ENCODE measurements around the gene TFB1M. TPM values are rescaled to one million over a fixed set of nuclear protein-coding genes. Genes with fewer than 3 reads are reported as not detected.
"Not testable (repeated sequence)": the region's sequence is repeated elsewhere in the genome, so short reads cannot be mapped to it uniquely, and the experiment has no call there.

TFB1M gene
- total and polyA plus RNA-seq, 9 of the 15 experiments (the other 6 are each of a cell fraction or from before 2014, with no cell fraction given): 34.6 to 145 (median 40.4) TPM

DNA sequence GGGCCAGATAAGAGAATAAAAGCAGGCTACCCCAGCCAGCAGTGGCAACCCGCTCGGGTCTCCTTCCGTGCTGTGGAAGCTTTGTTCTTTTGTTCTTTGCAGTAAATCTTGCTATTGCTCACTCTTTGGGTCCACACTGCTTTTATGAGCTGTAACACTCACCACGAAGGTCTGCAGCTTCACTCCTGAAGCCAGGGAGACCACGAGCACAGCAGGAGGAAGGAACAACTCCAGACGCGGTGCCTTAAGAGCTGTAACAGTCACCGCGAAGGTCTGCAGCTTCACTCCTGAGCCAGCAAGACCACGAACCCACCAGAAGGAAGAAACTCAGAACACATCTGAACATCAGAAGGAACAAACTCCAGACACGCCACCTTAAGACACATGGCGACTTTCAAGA is 49.7 kb upstream of the TFB1M start:
- BruUV-seq (replicated peaks); H3K36me3 ChIP-seq (ENCODE audit: control insufficient read depth, insufficient read depth, low read length); H3K9me3 ChIP-seq (replicated peaks; ENCODE audit: control insufficient read depth, insufficient read depth, low read depth, low read length); CTCF ChIA-PET (ENCODE audit: low intra/inter-chr PET ratio); in situ Hi-C loops (cut with MboI); H3K79me2 ChIP-seq (ENCODE audit: control insufficient read depth, insufficient read depth, low read length); H3K4me3 ChIP-seq; FAIRE-seq; H3K4me1 ChIP-seq (replicated peaks in 1 of 2; ENCODE audit: control insufficient read depth in 2 of 2, insufficient read depth in 2 of 2, low read length in 2 of 2); H3K9me1 ChIP-seq (ENCODE audit: control insufficient read depth, insufficient read depth, low read length); H4K20me1 ChIP-seq (replicated peaks; ENCODE audit: control insufficient read depth, insufficient read depth, low read length); intact Hi-C loops (cut with micrococcal nuclease); H3K27ac ChIP-seq (ENCODE audit: extremely low read depth, low read depth, low read length); ATAC-seq; H3K27me3 ChIP-seq (ENCODE audit: control insufficient read depth in 2 of 2, insufficient read depth in 2 of 2, low read length in 2 of 2); H3K9ac ChIP-seq (ENCODE audit: insufficient read depth in 1 of 2, low read depth in 2 of 2, low read length in 2 of 2); DNase-seq (ENCODE audit: extremely low read depth in 1 of 4, low spot score in 3 of 4): not testable (repeated sequence)
- 0 out of 2 replicates have a peak, but pooled peaks have one; percentile 20 for TF ChIP-seq POLR2H (tag; IDR thresholded peaks at IDR 0.05; ENCODE audit: low read depth)
- TF ChIP-seq, protein P1, sequence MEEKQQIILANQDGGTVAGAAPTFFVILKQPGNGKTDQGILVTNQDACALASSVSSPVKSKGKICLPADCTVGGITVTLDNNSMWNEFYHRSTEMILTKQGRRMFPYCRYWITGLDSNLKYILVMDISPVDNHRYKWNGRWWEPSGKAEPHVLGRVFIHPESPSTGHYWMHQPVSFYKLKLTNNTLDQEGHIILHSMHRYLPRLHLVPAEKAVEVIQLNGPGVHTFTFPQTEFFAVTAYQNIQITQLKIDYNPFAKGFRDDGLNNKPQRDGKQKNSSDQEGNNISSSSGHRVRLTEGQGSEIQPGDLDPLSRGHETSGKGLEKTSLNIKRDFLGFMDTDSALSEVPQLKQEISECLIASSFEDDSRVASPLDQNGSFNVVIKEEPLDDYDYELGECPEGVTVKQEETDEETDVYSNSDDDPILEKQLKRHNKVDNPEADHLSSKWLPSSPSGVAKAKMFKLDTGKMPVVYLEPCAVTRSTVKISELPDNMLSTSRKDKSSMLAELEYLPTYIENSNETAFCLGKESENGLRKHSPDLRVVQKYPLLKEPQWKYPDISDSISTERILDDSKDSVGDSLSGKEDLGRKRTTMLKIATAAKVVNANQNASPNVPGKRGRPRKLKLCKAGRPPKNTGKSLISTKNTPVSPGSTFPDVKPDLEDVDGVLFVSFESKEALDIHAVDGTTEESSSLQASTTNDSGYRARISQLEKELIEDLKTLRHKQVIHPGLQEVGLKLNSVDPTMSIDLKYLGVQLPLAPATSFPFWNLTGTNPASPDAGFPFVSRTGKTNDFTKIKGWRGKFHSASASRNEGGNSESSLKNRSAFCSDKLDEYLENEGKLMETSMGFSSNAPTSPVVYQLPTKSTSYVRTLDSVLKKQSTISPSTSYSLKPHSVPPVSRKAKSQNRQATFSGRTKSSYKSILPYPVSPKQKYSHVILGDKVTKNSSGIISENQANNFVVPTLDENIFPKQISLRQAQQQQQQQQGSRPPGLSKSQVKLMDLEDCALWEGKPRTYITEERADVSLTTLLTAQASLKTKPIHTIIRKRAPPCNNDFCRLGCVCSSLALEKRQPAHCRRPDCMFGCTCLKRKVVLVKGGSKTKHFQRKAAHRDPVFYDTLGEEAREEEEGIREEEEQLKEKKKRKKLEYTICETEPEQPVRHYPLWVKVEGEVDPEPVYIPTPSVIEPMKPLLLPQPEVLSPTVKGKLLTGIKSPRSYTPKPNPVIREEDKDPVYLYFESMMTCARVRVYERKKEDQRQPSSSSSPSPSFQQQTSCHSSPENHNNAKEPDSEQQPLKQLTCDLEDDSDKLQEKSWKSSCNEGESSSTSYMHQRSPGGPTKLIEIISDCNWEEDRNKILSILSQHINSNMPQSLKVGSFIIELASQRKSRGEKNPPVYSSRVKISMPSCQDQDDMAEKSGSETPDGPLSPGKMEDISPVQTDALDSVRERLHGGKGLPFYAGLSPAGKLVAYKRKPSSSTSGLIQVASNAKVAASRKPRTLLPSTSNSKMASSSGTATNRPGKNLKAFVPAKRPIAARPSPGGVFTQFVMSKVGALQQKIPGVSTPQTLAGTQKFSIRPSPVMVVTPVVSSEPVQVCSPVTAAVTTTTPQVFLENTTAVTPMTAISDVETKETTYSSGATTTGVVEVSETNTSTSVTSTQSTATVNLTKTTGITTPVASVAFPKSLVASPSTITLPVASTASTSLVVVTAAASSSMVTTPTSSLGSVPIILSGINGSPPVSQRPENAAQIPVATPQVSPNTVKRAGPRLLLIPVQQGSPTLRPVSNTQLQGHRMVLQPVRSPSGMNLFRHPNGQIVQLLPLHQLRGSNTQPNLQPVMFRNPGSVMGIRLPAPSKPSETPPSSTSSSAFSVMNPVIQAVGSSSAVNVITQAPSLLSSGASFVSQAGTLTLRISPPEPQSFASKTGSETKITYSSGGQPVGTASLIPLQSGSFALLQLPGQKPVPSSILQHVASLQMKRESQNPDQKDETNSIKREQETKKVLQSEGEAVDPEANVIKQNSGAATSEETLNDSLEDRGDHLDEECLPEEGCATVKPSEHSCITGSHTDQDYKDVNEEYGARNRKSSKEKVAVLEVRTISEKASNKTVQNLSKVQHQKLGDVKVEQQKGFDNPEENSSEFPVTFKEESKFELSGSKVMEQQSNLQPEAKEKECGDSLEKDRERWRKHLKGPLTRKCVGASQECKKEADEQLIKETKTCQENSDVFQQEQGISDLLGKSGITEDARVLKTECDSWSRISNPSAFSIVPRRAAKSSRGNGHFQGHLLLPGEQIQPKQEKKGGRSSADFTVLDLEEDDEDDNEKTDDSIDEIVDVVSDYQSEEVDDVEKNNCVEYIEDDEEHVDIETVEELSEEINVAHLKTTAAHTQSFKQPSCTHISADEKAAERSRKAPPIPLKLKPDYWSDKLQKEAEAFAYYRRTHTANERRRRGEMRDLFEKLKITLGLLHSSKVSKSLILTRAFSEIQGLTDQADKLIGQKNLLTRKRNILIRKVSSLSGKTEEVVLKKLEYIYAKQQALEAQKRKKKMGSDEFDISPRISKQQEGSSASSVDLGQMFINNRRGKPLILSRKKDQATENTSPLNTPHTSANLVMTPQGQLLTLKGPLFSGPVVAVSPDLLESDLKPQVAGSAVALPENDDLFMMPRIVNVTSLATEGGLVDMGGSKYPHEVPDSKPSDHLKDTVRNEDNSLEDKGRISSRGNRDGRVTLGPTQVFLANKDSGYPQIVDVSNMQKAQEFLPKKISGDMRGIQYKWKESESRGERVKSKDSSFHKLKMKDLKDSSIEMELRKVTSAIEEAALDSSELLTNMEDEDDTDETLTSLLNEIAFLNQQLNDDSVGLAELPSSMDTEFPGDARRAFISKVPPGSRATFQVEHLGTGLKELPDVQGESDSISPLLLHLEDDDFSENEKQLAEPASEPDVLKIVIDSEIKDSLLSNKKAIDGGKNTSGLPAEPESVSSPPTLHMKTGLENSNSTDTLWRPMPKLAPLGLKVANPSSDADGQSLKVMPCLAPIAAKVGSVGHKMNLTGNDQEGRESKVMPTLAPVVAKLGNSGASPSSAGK (IDR thresholded peaks at IDR 0.05): peak; percentile 32; the same call in 1 of the 2 replicates
- 0 out of 2 replicates have a peak, but pooled peaks have one; percentile 24 for TF ChIP-seq POLR2G (IDR thresholded peaks at IDR 0.05; ENCODE audit: low read depth, low read length)
- H2AFZ ChIP-seq (ENCODE audit: low read depth, low read length): 0 out of 2 replicates have a peak overlapping the region, but pooled peaks have one; percentile 49
- POLR2A ChIA-PET: interaction anchor here (0.6 kb wide), 1 partner anchor 746 kb away, joined by 3 read pairs; no protein-coding TSS in a partner anchor
- peak overlapping the region; percentile 29 for H3K4me2 ChIP-seq (ENCODE audit: insufficient read depth, low read length)
- 11% methylated on average over 12 of the region's 12 CpGs for WGBS (ENCODE audit: insufficient coverage, low coverage, missing lambda C conversion rate)

DNA sequence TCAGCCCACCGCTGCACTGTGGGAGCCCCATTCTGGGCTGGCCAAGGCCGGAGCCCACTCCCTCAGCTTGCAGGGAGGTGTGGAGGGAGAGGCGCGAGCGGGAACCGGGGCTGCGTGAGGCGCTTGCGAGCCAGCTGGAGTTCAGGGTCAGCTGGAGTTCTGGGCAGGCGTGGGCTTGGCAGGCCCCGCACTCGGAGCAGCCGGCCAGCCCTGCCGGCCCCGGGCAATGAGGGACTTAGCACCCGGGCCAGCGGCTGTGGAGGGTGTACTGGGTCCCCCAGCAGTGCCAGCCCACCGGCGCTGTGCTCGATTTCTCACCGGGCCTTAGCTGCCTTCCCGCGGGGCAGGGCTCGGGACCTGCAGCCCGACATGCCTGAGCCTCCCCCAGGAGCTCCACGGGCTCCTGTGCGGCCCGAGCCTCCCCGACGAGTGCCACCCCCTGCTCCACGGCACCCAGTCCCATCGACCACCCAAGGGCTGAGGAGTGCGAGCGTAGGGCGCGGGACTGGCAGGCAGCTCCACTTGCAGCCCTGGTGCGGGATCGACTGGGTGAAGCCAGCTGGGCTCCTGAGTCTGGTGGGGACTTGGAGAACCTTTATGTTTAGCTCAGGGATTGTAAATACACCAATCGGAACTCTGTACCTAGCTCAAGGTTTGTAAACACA is 48.8 kb upstream of the TFB1M start:
- H3K27me3 ChIP-seq (ENCODE audit: control insufficient read depth in 2 of 2, insufficient read depth in 2 of 2, low read length in 2 of 2); intact Hi-C loops (cut with micrococcal nuclease); H3K4me2 ChIP-seq (ENCODE audit: insufficient read depth, low read length); ATAC-seq; H3K9me1 ChIP-seq (ENCODE audit: control insufficient read depth, insufficient read depth, low read length); H3K9me3 ChIP-seq (replicated peaks; ENCODE audit: control insufficient read depth, insufficient read depth, low read depth, low read length); H3K4me3 ChIP-seq; H2AFZ ChIP-seq (ENCODE audit: low read depth, low read length); H3K27ac ChIP-seq (ENCODE audit: extremely low read depth, low read depth, low read length); in situ Hi-C loops (cut with MboI); H3K9ac ChIP-seq (ENCODE audit: insufficient read depth in 1 of 2, low read depth in 2 of 2, low read length in 2 of 2); DNase-seq (ENCODE audit: extremely low read depth in 1 of 4, low spot score in 3 of 4); CTCF ChIA-PET (ENCODE audit: low intra/inter-chr PET ratio); H3K79me2 ChIP-seq (ENCODE audit: control insufficient read depth, insufficient read depth, low read length); FAIRE-seq; BruUV-seq (replicated peaks); H3K36me3 ChIP-seq (ENCODE audit: control insufficient read depth, insufficient read depth, low read length); H3K4me1 ChIP-seq (replicated peaks in 1 of 2; ENCODE audit: control insufficient read depth in 2 of 2, insufficient read depth in 2 of 2, low read length in 2 of 2); H4K20me1 ChIP-seq (replicated peaks; ENCODE audit: control insufficient read depth, insufficient read depth, low read length); POLR2A ChIA-PET: not testable (repeated sequence)
- 17% methylated on average over 20 of the region's 39 CpGs for WGBS (ENCODE audit: insufficient coverage, low coverage, missing lambda C conversion rate)
